Lung (tissue), 12 donors: ENCODE measurements around the gene RELN. TPM values are rescaled to one million over a fixed set of nuclear protein-coding genes. Genes with fewer than 3 reads are reported as not detected.

ENCODE experiments used
- ATAC-seq: fragments of 200-7000 bp; cut with Tn5 transposase; one replicate; pipeline ENCODE4 v1.9.1; 2020; ENCODE audit warnings: moderate number of reproducible peaks; ENCODE audit not compliant: insufficient read depth, low FRiP score
- DNase-seq, 3 donors: peaks; one replicate each; pipeline ENCODE4 v3.0.0-alpha.2; 2013 to 2017
- H3K27ac ChIP-seq, 2 donors: one replicate each; pipeline ENCODE4 v1.5.1; 2013; ENCODE audit warnings: mild to moderate bottlenecking in 2 of 2, moderate library complexity in 2 of 2, control low read depth in 1 of 2, inconsistent platforms in 1 of 2, low read depth in 1 of 2, low read length in 1 of 2
- H3K27me3 ChIP-seq, 3 donors: one replicate each; pipeline ENCODE4 v1.5.1; 2013; ENCODE audit warnings: low read length in 2 of 3; ENCODE audit not compliant: control insufficient read depth in 3 of 3, insufficient read depth in 3 of 3
- H3K36me3 ChIP-seq, 4 donors: one replicate each; pipeline ENCODE4 v1.5.1; 2013; ENCODE audit warnings: low read length in 4 of 4, mild to moderate bottlenecking in 1 of 4, moderate library complexity in 1 of 4; ENCODE audit not compliant: control insufficient read depth in 4 of 4, insufficient read depth in 4 of 4
- H3K4me1 ChIP-seq, 5 donors: one replicate each; pipeline ENCODE4 v1.5.1; 2013; ENCODE audit warnings: low read length in 5 of 5, mild to moderate bottlenecking in 2 of 5, moderate library complexity in 1 of 5; ENCODE audit not compliant: control insufficient read depth in 5 of 5, insufficient read depth in 5 of 5
- H3K4me3 ChIP-seq: one replicate; pipeline ENCODE4 v1.5.1; 2013; ENCODE audit warnings: mild to moderate bottlenecking, control low read depth, moderate library complexity
- H3K9ac ChIP-seq, 2 donors: one replicate each; pipeline ENCODE4 v1.5.1; 2013; ENCODE audit warnings: low read length in 2 of 2, control low read depth in 1 of 2; ENCODE audit not compliant: insufficient read depth in 1 of 2
- H3K9me3 ChIP-seq, 4 donors: one replicate each; pipeline ENCODE4 v1.5.1; 2013; ENCODE audit warnings: low read length in 3 of 4, mild to moderate bottlenecking in 1 of 4, moderate library complexity in 1 of 4; ENCODE audit not compliant: control insufficient read depth in 4 of 4, insufficient read depth in 3 of 4
- CTCF ChIP-seq: IDR thresholded peaks from 2 replicates; pipeline ENCODE4 v1.5.1; 2012; ENCODE audit warnings: mild to moderate bottlenecking; ENCODE audit errors: control extremely low read depth, extremely low read depth
- WGBS, 2 donors: extraction: QIAGEN DNeasy Blood & Tissue Kit; methylation state at CpG; one replicate each; pipeline ENCODE4 v1.1.7; 2013; 5-methylcytosine and 5-hydroxymethylcytosine counted together
- polyA plus RNA-seq, 2 donors: library from polyadenylated mRNA; stranded (reverse); fragments of 200-250 nt; gene quantifications; one replicate each; pipeline ENCODE4 v1.2.1, GENCODE V29; 2013
- total RNA-seq, 2 donors: library from RNA; depleted of rRNA in 1 of 2; stranded (reverse); fragments of >200 nt in 1 of 2; gene quantifications; one replicate each; pipeline ENCODE4 v1.2.1, GENCODE V29; 2014 to 2021
- donor health status: control.
- donor health status: control.
- donor health status: Bipolar disorder and iron deficiency.
- donor health status: healthy.
- donor health status: DM: yes; HTN: yes; CAD: no.

RELN gene
- total and polyA plus RNA-seq, 4 donors, result 0.24 to 7.7 (median 2.0) TPM

DNA sequence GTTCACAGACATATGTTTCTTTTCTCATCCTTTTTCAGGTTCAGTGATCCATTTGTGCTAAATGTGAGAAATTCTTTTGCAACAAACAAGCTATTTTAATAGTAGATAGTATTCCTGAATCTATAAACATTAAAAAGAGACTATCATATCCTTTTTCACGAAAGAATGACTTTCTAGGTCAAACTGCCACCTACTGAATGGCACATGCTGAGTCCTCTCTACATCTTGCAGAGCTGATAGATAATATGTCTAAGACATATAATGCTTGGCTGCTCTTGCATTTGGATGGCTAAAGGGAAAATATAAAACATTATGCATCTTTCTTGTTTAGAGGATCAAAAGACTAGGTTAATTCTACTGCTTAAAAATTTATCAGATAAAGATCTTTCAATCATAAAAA, 429.3 kb downstream of the RELN start:
- no peak for TF ChIP-seq CTCF
- WGBS, 2 donors, result 61 to 67% methylated on average over 1 of the region's 1 CpG
- peaks cover 0 to 2% (median 0%) of the 10 kb centered on the region in 4 donors for H3K36me3 ChIP-seq
- H3K4me1 ChIP-seq, result no peaks in the 10 kb centered on the region
- H3K27me3 ChIP-seq, result no peaks in the 10 kb centered on the region
- no peak overlapping the region for H3K27ac ChIP-seq
- DNase-seq (no peak), ATAC-seq (no peak)
- H3K9ac ChIP-seq, result no peak overlapping the region
- no peak overlapping the region for H3K4me3 ChIP-seq
- no peaks in the 10 kb centered on the region for H3K9me3 ChIP-seq

GRCh38 chr7:103551016-103551415, 438.4 kb downstream of the RELN start:
- H3K9me3 ChIP-seq, result no peaks in the 10 kb centered on the region
- no peaks in the 10 kb centered on the region for H3K4me1 ChIP-seq
- no peaks in the 10 kb centered on the region for H3K36me3 ChIP-seq
- ATAC-seq, result no peak
- H3K4me3 ChIP-seq, result no peak overlapping the region
- H3K27ac ChIP-seq, result no peak overlapping the region
- 88% methylated on average over 12 of the region's 12 CpGs for WGBS, 2 donors
- no peaks in the 10 kb centered on the region for H3K27me3 ChIP-seq
- TF ChIP-seq CTCF, result no peak
- no peak for DNase-seq
- H3K9ac ChIP-seq, result no peak overlapping the region

DNA sequence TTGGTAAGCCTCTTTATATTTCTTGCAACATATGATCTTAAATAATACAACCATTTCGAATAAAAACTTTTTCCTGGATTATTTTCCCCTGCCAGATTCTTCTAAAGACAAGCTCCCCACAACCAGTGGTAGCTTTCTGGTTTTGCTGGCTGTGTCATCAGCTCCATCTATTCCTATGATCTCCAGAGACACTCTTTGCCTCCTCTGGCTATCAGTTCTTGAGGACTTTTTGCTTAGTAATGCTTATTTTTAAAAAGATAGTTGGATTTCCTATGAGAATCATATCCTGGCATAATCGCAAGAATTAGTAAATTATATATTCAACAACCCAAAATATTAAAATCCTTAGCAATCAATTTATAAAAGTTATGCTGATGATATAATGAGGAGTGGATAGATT, 439.7 kb downstream of the RELN start:
- Histone ChIP-seq H3K4me3 (no peak overlapping the region), H3K36me3 (no peaks in the 10 kb centered on the region), H3K4me1 (no peaks in the 10 kb centered on the region), H3K27ac (no peak overlapping the region), H3K27me3 (no peaks in the 10 kb centered on the region), H3K9ac (no peak overlapping the region), H3K9me3 (no peaks in the 10 kb centered on the region)
- TF ChIP-seq CTCF, result no peak
- no peak for DNase-seq
- no peak for ATAC-seq
- 78 to 79% methylated on average over 2 of the region's 2 CpGs for WGBS, 2 donors
